ENCODE data around the gene ITM2C.

Gene ITM2C

DNA sequence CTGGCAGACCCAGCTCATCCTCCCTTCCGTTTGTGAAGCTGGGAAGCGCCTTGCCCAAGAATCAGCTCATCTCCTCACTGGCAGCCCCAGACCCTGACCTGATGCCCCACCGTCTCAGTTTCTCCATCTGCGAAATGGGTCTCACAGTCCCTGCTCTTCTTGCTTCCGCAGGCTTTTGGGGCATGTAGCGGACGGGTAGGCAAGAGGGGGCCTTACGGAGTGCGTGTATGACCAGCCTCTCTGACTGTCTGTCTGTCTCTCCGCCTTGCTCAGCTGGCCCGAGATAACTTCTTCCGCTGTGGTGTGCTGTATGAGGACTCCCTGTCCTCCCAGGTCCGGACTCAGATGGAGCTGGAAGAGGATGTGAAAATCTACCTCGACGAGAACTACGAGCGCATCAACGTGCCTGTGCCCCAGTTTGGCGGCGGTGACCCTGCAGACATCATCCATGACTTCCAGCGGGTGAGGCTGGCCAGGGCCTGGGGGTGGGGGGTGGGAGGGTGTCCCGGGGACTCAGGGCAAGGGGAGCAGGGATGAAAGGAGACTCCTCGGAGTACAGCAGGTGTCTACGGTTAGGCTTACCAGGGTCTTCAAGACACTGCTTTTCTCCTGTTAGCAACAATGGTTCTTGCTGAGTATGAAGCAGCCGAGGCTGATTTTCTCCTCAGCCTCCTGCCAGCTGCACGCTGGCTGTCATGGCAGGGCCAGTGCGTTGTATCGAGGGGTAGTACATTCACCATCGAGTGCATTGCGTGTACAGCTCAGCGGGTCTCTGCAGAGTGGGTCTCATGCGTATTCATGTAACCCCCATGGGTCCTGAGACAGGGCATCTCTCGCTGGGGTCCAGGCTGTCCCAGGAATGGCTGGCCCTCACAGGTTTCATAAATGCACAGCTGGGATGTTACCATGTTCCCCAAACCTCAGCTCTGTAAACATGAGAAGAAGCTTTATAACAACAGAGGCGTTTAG lies 10.9 kb downstream of the ITM2C start:
- no peak for DNase-seq (ENCODE audit: low read depth, low spot score)
- TF ChIP-seq CTCF (IDR thresholded peaks at IDR 0.05; ENCODE audit: low read depth, low read length), result no peak
- in situ Hi-C loops (cut with HindIII; ENCODE audit: low sequenced_read_pairs), result no loop called here
- H3K4me3 ChIP-seq (ENCODE audit: low read depth, low read length), result no peak overlapping the region

GRCh38 chr2:230877116-230877758 lies 12.5 kb downstream of the ITM2C start:
- TF ChIP-seq CTCF (IDR thresholded peaks at IDR 0.05; ENCODE audit: low read depth, low read length), result no peak
- no peak overlapping the region for H3K4me3 ChIP-seq (ENCODE audit: low read depth, low read length)
- in situ Hi-C loops (cut with HindIII; ENCODE audit: low sequenced_read_pairs), result no loop called here
- no peak for DNase-seq (ENCODE audit: low read depth, low spot score)

DNA sequence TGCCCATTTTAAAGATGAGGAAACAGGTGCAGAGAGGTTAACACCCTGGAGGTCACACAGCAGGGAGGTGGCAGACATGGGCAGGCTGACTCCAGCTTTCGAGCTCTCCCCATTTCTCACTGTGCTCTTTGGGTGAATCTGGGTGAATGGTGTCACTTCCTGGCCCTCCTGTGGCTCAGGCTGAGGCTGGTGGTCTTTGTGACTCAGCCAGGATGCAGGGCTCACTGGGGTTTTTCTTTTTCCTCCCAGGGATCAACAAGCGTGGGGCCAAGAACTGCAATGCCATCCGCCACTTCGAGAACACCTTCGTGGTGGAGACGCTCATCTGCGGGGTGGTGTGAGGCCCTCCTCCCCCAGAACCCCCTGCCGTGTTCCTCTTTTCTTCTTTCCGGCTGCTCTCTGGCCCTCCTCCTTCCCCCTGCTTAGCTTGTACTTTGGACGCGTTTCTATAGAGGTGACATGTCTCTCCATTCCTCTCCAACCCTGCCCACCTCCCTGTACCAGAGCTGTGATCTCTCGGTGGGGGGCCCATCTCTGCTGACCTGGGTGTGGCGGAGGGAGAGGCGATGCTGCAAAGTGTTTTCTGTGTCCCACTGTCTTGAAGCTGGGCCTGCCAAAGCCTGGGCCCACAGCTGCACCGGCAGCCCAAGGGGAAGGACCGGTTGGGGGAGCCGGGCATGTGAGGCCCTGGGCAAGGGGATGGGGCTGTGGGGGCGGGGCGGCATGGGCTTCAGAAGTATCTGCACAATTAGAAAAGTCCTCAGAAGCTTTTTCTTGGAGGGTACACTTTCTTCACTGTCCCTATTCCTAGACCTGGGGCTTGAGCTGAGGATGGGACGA lies 13.2 kb downstream of the ITM2C start:
- DNase-seq (ENCODE audit: low read depth, low spot score), result no peak
- H3K4me3 ChIP-seq (ENCODE audit: low read depth, low read length), result no peak overlapping the region
- in situ Hi-C loops (cut with HindIII; ENCODE audit: low sequenced_read_pairs), result no loop called here

DNA sequence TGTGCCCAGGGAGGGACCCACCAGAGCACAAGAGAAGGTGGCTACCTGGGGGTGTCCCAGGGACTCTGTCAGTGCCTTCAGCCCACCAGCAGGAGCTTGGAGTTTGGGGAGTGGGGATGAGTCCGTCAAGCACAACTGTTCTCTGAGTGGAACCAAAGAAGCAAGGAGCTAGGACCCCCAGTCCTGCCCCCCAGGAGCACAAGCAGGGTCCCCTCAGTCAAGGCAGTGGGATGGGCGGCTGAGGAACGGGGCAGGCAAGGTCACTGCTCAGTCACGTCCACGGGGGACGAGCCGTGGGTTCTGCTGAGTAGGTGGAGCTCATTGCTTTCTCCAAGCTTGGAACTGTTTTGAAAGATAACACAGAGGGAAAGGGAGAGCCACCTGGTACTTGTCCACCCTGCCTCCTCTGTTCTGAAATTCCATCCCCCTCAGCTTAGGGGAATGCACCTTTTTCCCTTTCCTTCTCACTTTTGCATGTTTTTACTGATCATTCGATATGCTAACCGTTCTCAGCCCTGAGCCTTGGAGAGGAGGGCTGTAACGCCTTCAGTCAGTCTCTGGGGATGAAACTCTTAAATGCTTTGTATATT lies 14.0 kb downstream of the ITM2C start:
- TF ChIP-seq CTCF (IDR thresholded peaks at IDR 0.05; ENCODE audit: low read depth, low read length), result no peak
- in situ Hi-C loops (cut with HindIII; ENCODE audit: low sequenced_read_pairs), result no loop called here
- H3K4me3 ChIP-seq (ENCODE audit: low read depth, low read length), result no peak overlapping the region
- DNase-seq (ENCODE audit: low read depth, low spot score), result no peak

More for the DNA sequence above, 13.2 kb downstream of the ITM2C start:
- TF ChIP-seq CTCF (IDR thresholded peaks at IDR 0.05; ENCODE audit: low read depth, low read length), result no peak

- in situ Hi-C loops (cut with HindIII; ENCODE audit: low sequenced_read_pairs), result no loop called here
- no peak for DNase-seq (ENCODE audit: low read depth, low spot score)
- H3K4me3 ChIP-seq (ENCODE audit: low read depth, low read length), result no peak overlapping the region
- no peak for TF ChIP-seq CTCF (IDR thresholded peaks at IDR 0.05; ENCODE audit: low read depth, low read length)
These were observed 14.6 kb downstream of the ITM2C start for GRCh38 chr2:230879271-230879882.

Data from astrocyte of the spinal cord (primary cell).